Fibroblast of the aortic adventitia (primary cell): ENCODE results near the gene BCAS3. TPM values are rescaled to one million over a fixed set of nuclear protein-coding genes. Genes with fewer than 3 reads are reported as not detected.

Source experiments
- DNase-seq: peaks from one replicate; pipeline ENCODE4 v3.0.0-alpha.2; 2010; ENCODE audit warnings: low read depth
- H3K4me3 ChIP-seq: 2 replicates; pipeline ENCODE4 v1.5.1; 2011; ENCODE audit warnings: low read depth, mild to moderate bottlenecking, control low read depth, low read length, moderate library complexity
- total RNA-seq: library from RNA; depleted of rRNA; stranded (reverse); fragments of >200 nt; gene quantifications from 2 replicates; pipeline ENCODE4 v1.2.3, GENCODE V29; 2012; ENCODE audit warnings: low replicate concordance
- TF ChIP-seq, protein P1 (sequence below): IDR thresholded peaks from 2 replicates; pipeline ENCODE4 v1.5.1; 2011; ENCODE audit warnings: mild to moderate bottlenecking, low read length, control low read depth, inconsistent platforms; ENCODE audit not compliant: insufficient read depth

Gene BCAS3
- total RNA-seq, 1 donor, result 29.6 TPM

DNA sequence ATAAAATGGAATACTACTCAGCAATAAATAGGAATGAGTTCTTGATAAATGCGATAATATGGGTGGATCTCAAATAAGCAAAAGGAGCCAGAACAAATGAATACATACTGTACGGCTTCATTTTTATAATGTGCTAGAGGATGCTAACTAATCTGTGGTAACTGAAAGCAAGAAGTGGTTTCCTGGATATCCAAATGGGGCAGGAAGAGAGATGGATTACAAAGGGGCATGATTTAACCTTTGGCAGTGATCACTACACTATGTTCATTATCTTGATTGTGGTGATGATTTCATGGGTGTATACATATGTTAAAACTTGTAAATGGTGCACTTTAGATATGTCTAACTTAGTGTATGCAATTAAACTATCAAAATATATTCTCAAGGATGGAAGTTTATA, 499.7 kb downstream of the BCAS3 start:
- DNase-seq, result no peak
- TF ChIP-seq, protein P1, sequence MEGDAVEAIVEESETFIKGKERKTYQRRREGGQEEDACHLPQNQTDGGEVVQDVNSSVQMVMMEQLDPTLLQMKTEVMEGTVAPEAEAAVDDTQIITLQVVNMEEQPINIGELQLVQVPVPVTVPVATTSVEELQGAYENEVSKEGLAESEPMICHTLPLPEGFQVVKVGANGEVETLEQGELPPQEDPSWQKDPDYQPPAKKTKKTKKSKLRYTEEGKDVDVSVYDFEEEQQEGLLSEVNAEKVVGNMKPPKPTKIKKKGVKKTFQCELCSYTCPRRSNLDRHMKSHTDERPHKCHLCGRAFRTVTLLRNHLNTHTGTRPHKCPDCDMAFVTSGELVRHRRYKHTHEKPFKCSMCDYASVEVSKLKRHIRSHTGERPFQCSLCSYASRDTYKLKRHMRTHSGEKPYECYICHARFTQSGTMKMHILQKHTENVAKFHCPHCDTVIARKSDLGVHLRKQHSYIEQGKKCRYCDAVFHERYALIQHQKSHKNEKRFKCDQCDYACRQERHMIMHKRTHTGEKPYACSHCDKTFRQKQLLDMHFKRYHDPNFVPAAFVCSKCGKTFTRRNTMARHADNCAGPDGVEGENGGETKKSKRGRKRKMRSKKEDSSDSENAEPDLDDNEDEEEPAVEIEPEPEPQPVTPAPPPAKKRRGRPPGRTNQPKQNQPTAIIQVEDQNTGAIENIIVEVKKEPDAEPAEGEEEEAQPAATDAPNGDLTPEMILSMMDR, result no peak
- H3K4me3 ChIP-seq, result no peak overlapping the region

- no peak overlapping the region for H3K4me3 ChIP-seq
- TF ChIP-seq, protein P1, result no peak
Observed at GRCh38 chr17:61178284-61178683, 500.6 kb downstream of the BCAS3 start.

DNA sequence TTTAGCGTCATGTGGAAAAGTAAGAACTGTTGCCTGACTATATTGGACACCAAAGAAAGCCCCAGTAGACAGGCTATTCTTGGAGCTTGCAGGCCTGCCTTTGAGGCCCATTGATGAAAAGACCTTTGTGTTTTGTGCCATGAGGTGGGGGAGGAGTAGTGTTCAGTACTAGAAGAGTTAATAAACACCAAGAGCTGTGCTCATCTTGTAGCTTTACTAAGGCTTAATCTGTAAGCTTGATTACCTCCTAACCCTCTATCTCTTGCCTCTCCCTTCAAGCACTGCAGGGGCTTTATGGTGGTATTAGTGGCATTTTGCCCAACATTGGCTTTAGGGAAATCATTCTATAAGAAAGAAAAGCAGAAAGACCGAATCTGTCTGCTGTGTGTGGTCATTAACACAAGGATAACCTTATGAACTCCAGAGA, 501.7 kb downstream of the BCAS3 start:
- no peak for DNase-seq
- no peak overlapping the region for H3K4me3 ChIP-seq
- TF ChIP-seq, protein P1, result no peak

More at GRCh38 chr17:61178284-61178683, 500.6 kb downstream of the BCAS3 start:
- no peak for DNase-seq

GRCh38 chr17:61183793-61184192, 506.1 kb downstream of the BCAS3 start:
- no peak overlapping the region for H3K4me3 ChIP-seq
- TF ChIP-seq, protein P1, result no peak
- DNase-seq, result no peak

DNA sequence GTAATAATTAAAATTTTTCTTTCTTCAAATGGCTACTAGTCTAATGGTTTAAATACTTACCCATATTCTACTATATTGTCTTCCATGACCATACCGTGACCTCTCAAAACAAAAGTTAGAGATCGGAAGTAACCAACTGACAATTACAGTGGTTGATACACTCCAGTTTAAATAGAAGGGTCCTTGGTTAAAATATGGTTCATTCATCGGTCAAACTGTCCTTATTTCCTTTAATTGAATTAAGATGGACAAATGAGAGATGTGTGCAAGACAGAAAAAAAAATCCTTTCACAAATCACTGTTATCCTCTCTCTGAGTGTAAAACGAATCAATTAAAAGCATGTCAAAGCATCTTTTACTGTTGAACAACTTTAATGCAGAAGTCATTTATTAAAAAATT, 507.7 kb downstream of the BCAS3 start:
- TF ChIP-seq, protein P1, result no peak
- no peak overlapping the region for H3K4me3 ChIP-seq
- no peak for DNase-seq

- TF ChIP-seq, protein P1, result no peak
- H3K4me3 ChIP-seq, result no peak overlapping the region
- DNase-seq, result no peak
Observed at GRCh38 chr17:61187038-61187437, 509.4 kb downstream of the BCAS3 start.

DNA sequence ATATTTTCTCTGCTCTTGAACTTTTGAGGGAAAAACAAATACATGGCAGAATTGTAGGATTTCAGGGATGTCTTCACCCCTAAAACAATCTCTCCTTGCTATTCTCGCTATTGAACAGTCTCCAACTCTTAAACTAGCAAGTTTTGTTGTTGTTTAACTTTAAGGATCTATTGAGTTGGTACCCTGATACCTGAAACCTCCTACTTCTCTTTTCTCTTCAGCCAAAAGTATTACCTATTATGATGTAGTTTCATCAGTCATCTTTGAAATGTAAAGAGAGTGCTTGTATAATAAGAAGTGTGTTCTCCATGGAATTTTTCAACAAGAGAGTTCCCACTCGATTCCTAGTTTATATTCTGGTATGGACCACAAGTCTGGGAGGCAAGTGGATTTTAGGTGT, 510.4 kb downstream of the BCAS3 start:
- no peak for DNase-seq
- no peak overlapping the region for H3K4me3 ChIP-seq
- TF ChIP-seq, protein P1, result no peak
